ENCODE data around the gene LSM4. TPM values are rescaled to one million over a fixed set of nuclear protein-coding genes. Genes with fewer than 3 reads are reported as not detected.

LSM4 gene
- total RNA-seq, 1 donor: 125 TPM

- peak; percentile 38 to 71 (median 55) for DNase-seq (ENCODE audit: low read depth in 2 of 3, low spot score in 2 of 3)
Measured at GRCh38 chr19:18280247-18281081, 42.4 kb downstream of the LSM4 start.

GRCh38 chr19:18279516-18280246, 43.2 kb downstream of the LSM4 start:
- DNase-seq (ENCODE audit: low read depth in 2 of 3, low spot score in 2 of 3): peak; percentile 65 to 95 (median 89)

DNA sequence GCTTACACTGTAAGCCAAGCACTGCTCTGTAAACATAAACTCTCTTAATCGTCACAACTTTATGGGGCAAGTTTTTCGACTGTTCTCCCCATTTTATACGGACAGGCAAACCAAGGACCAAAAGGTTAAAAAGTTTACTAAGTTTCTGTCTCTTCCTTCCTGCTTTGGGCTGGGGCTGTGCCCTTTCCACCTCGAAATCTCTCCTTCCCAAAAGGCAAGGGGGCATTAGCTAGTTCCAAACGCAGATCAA, 43.7 kb downstream of the LSM4 start:
- DNase-seq (ENCODE audit: low read depth in 2 of 3, low spot score in 2 of 3): no peak

DNA sequence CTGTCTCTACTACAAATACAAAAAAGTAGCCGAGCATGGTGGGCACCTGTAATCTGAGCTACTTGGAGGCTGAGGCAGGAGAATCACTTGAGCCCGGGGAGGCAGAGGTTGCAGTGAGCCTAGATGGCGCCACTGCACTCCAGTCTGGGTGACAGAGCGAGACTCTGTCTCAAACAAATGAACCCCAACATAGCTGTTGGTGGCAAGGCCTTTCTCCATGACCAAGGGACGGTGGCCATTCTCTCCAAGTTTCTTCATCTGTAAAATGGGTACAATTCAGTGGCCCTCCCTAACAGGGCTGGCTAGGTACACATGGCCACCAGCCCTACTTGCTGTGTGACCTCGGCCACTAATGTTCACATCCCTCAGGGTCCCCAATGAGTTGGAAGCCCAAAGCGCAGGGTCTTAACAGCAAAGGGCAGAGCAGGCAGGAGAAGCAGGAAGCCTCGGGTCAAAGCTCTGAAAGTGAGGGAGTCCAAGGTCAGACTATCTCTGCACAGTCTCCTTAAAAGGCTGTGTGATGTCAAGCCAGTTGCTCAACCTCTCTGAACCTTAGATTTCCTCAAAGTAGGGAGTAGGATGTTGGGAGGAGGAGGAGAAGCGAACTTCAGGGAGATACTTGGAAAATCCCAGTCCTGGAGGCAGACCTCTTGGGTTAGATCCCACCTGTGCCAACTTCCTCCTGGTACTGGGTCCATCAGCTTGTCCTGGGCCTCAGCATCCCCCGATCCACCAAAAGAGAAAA, 44.2 kb downstream of the LSM4 start:
- peak; percentile 25 to 76 (median 29) for DNase-seq (ENCODE audit: low read depth in 2 of 3, low spot score in 2 of 3)

DNA sequence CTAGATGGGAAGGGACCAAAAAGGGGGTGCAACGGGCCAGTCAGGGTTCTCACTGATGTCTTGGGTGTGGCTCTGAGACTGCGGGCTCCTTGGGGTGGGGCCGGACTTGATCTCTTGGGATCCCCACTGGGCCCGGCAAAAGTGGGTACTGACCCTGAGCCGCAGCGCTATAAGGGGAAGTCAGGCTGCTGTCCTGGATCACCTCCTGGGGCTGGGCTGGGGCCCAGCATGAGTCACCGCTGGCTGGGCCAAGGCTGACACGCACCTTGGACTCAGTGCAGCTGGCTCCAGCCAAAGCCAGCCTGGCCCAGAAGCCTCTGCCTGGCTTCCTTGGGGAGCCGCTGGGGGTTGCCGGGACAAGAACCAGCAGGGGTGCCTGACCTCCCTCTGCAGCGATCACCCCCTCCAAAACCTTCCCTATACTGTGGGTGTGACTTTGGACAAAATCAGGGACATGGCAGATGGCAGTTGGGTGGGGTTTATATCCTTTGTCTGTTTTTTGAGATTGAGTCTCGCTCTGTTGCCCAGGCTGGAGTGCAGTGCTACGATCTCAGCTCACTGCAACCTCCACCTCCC, 48.0 kb downstream of the LSM4 start:
- DNase-seq (ENCODE audit: low read depth in 2 of 3, low spot score in 2 of 3): peak in 1 of 3 donors; percentile 77

- DNase-seq (ENCODE audit: low read depth in 2 of 3, low spot score in 2 of 3): peak in 1 of 3 donors; percentile 30
Measured at GRCh38 chr19:18274219-18274780, 48.6 kb downstream of the LSM4 start, which contains the start of gene IQCN. Gene IQCN, minus strand, starts transcription at chr19:18274452. Its CDS starts 4,974 bp downstream, at chr19:18269478.

DNA sequence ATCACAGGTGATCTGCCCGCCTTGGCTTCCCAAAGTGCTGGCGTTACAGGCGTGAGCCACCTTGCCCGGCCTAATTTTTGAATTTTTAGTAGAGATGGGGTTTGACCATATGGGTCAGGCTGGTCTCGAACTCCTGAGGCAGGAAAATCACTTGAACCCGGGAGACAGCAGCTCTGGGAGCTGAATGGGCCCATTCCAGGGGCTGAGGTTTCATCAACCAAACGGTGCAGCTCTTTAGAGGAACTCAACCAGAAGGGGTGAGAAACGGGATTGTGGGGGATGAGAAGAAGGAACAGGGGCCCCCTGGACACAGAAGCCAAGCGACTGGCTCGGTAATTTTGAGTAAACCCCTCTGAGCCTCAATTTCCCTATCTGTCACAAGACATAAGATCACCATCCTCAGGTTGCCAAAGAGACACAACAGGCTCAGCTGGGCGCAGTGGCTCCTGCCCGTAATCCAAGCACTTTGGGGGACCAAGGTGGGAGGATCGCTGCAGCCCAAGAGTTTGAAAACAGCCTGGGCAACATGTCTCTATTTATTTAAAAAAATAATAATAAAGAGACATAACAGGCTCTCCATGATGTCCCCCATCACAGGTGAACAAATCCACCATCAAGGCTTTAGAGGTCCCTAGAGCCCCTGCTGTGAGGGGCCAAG, 49.2 kb downstream of the LSM4 start:
- DNase-seq (ENCODE audit: low read depth in 2 of 3, low spot score in 2 of 3): no peak

DNA sequence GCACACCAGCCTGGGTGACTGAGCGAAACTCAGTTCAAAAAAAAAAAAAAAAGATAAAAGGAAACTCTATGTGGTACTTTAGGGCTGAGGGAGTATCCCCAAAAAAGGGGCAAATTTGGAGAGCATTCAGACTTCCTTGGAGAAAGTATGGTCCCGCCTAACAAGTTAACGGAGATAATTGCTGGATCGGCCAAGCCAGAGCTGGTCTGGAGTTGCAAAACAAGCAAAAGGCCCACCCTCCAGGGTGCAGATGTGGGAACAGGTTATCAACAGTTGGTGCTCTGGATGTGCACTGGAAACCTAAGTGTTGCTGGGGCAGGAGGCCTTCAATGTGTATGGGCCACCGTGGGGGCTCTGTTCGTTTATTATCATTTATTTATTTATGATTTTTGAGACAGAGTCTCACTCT, 51.4 kb downstream of the LSM4 start:
- peak in 1 of 3 donors; percentile 66 for DNase-seq (ENCODE audit: low read depth in 2 of 3, low spot score in 2 of 3)

GRCh38 chr19:18270326-18270725, 52.5 kb downstream of the LSM4 start:
- peak in 1 of 3 donors; percentile 50 for DNase-seq (ENCODE audit: low read depth in 2 of 3, low spot score in 2 of 3)

DNA sequence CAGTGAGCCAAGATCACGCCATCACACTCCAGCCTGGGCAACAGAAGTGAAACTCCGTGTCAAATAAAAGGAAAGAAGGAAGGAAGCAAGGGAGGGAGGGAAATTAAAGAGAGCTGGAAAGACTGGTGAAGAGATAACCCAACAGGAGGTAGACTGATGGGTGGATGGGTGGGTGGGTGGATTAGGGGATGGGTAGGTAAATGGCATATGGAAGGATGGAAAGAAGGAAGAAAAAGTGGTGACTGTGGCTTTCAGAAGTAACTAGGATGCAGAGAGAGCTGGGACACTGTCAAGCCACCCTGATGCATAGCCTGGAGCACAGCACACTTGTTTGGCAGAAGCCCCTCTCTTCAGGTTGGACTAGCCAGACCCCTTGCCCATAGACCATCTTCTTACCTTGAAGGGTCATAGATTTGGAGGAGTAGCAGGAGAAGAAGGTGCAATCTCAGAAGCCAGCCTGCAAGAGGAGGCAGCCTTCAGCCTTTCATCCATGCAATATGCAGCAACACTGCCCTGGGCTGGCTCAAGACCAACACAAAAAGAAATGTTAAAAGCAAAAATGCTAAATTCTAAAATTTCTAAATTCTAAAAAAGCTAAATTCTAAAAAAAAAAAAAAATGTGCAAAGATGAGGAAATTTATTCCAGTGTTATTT, 53.7 kb downstream of the LSM4 start:
- peak in 1 of 3 donors; percentile 24 for DNase-seq (ENCODE audit: low read depth in 2 of 3, low spot score in 2 of 3)

GRCh38 chr19:18266771-18267686, 55.8 kb downstream of the LSM4 start:
- peak in 1 of 3 donors; percentile 24 for DNase-seq (ENCODE audit: low read depth in 2 of 3, low spot score in 2 of 3)

DNA sequence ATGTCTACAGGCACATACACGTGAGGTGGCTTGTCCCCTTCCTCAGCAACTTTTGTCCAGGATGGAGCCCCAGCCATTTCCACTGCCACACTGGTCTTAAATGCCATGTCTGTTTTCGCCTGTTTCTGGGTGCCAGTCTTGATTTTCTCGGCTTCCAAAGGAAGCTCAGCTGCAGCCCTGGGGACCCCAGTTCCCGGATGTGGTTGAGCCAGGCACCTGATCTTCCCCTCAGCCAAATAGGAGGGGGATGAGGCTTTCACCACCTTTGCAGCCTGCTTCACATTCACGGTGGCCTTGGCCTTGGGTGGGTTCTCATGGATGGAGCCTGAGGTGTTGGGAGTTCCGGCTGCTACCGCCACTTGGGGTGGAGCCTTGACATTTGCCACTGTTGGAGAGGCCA, 57.3 kb downstream of the LSM4 start:
- peak in 1 of 3 donors; percentile 19 for DNase-seq (ENCODE audit: low read depth in 2 of 3, low spot score in 2 of 3)

- DNase-seq (ENCODE audit: low read depth in 2 of 3, low spot score in 2 of 3): no peak
Measured at GRCh38 chr19:18264971-18265540, 57.8 kb downstream of the LSM4 start.

- peak in 1 of 3 donors; percentile 11 for DNase-seq (ENCODE audit: low read depth in 2 of 3, low spot score in 2 of 3)
Measured at GRCh38 chr19:18264137-18264854, 58.6 kb downstream of the LSM4 start.

GRCh38 chr19:18263324-18264136, 59.3 kb downstream of the LSM4 start:
- peak in 1 of 3 donors; percentile 23 for DNase-seq (ENCODE audit: low read depth in 2 of 3, low spot score in 2 of 3)

GRCh38 chr19:18262917-18263316, 60.0 kb downstream of the LSM4 start:
- no peak for DNase-seq (ENCODE audit: low read depth in 2 of 3, low spot score in 2 of 3)

- peak in 1 of 3 donors; percentile 25 for DNase-seq (ENCODE audit: low read depth in 2 of 3, low spot score in 2 of 3)
Measured at GRCh38 chr19:18262144-18262543, 60.7 kb downstream of the LSM4 start.
